Fibroblast of lung (primary cell): ENCODE results near the gene ICA1.

Experiments used
- CTCF ChIP-seq, 2 donors: IDR thresholded peaks in 1 of 2; conservative IDR thresholded peaks in 1 of 2; 1 replicate in 1 of 2; 2 replicates in 1 of 2; pipeline ENCODE4 v1.5.1; 2011 to 2012; ENCODE audit warnings: low read length in 2 of 2, control low read depth in 1 of 2, inconsistent platforms in 1 of 2, low read depth in 1 of 2, mild to moderate bottlenecking in 1 of 2
- EZH2 ChIP-seq: IDR thresholded peaks from 2 replicates; pipeline ENCODE4 v1.5.1; 2012; ENCODE audit warnings: low read length, control low read depth, mild to moderate bottlenecking; ENCODE audit errors: missing control alignments

GRCh38 chr7:8179486-8179885, 82.5 kb downstream of the ICA1 start:
- TF ChIP-seq EZH2: no peak
- no peak for TF ChIP-seq CTCF (conservative IDR thresholded peaks at IDR 0.05 in 1 of 2, IDR thresholded peaks at IDR 0.05 in 1 of 2; ENCODE audit: low read depth in 1 of 2, low read length in 2 of 2)
